Measurements from ENCODE around the gene RCAN1. TPM values are rescaled to one million over a fixed set of nuclear protein-coding genes. Genes with fewer than 3 reads are reported as not detected.

Gene RCAN1
- total and polyA plus RNA-seq, 3 donors from 2014 or later: 16.7 to 21.9 (median 20.6) TPM

GRCh38 chr21:34553151-34553952 is 61.6 kb downstream of the RCAN1 start:
- Histone ChIP-seq H3K27ac (no peak overlapping the region), H3K4me3 (no peak overlapping the region), H3K27me3 (no peaks in the 10 kb centered on the region), H3K9me3 (no peaks in the 10 kb centered on the region), H3K36me3 (ENCODE audit: low read depth, missing control alignments) (no peaks in the 10 kb centered on the region), H3K4me1 (no peaks in the 10 kb centered on the region)
- intact Hi-C loops (cut with DNase I; ENCODE audit: low total_unique reads): no loop called here
- WGBS, 2 donors: 85 to 86% methylated on average over 9 of the region's 9 CpGs
- TF ChIP-seq POLR2A (IDR thresholded peaks at IDR 0.05): no peak
- no peak for TF ChIP-seq CTCF (IDR thresholded peaks at IDR 0.05)
- DNase-seq: no peak

GRCh38 chr21:34552360-34553098 is 62.4 kb downstream of the RCAN1 start:
- Histone ChIP-seq H3K27me3 (no peaks in the 10 kb centered on the region), H3K36me3 (ENCODE audit: low read depth, missing control alignments) (no peaks in the 10 kb centered on the region), H3K27ac (no peak overlapping the region), H3K4me1 (no peaks in the 10 kb centered on the region), H3K4me3 (no peak overlapping the region), H3K9me3 (no peaks in the 10 kb centered on the region)
- intact Hi-C loops (cut with DNase I; ENCODE audit: low total_unique reads): no loop called here
- no peak for TF ChIP-seq POLR2A (IDR thresholded peaks at IDR 0.05)
- TF ChIP-seq CTCF (IDR thresholded peaks at IDR 0.05): no peak
- 90 to 93% methylated on average over 7 of the region's 7 CpGs for WGBS, 2 donors
- no peak for DNase-seq

- Histone ChIP-seq H3K9me3 (no peaks in the 10 kb centered on the region), H3K36me3 (ENCODE audit: low read depth, missing control alignments) (no peaks in the 10 kb centered on the region), H3K4me3 (no peak overlapping the region), H3K27me3 (no peaks in the 10 kb centered on the region), H3K27ac (no peak overlapping the region), H3K4me1 (no peaks in the 10 kb centered on the region)
- WGBS, 2 donors: 81 to 94% methylated on average over 2 of the region's 2 CpGs
- no peak for DNase-seq
- intact Hi-C loops (cut with DNase I; ENCODE audit: low total_unique reads): no loop called here
- TF ChIP-seq CTCF (IDR thresholded peaks at IDR 0.05) (no peak), POLR2A (IDR thresholded peaks at IDR 0.05) (no peak)
Observed at GRCh38 chr21:34550182-34550799, 64.6 kb downstream of the RCAN1 start.

- no peak overlapping the region for H3K4me3 ChIP-seq
- no peak for DNase-seq
- H3K27ac ChIP-seq: no peak overlapping the region
- TF ChIP-seq POLR2A (IDR thresholded peaks at IDR 0.05) (no peak), CTCF (IDR thresholded peaks at IDR 0.05) (no peak)
- H3K36me3 ChIP-seq (ENCODE audit: low read depth, missing control alignments): no peaks in the 10 kb centered on the region
- intact Hi-C loops (cut with DNase I; ENCODE audit: low total_unique reads): no loop called here
- no peaks in the 10 kb centered on the region for H3K27me3 ChIP-seq
- H3K9me3 ChIP-seq: no peaks in the 10 kb centered on the region
- H3K4me1 ChIP-seq: no peaks in the 10 kb centered on the region
- 93 to 97% methylated on average over 11 of the region's 11 CpGs for WGBS, 2 donors
Observed at GRCh38 chr21:34548781-34549376, 66.0 kb downstream of the RCAN1 start.

Measured in testis (tissue), 3 donors.